Measurements from ENCODE around the gene USP46. TPM values are rescaled to one million over a fixed set of nuclear protein-coding genes. Genes with fewer than 3 reads are reported as not detected.

The USP46 gene
- total RNA-seq, 1 donor from 2014 or later = 16.8 TPM

- intact Hi-C loops (cut with micrococcal nuclease) = no loop called here
These were observed 36.5 kb downstream of the USP46 start for GRCh38 chr4:52622564-52622963.

DNA sequence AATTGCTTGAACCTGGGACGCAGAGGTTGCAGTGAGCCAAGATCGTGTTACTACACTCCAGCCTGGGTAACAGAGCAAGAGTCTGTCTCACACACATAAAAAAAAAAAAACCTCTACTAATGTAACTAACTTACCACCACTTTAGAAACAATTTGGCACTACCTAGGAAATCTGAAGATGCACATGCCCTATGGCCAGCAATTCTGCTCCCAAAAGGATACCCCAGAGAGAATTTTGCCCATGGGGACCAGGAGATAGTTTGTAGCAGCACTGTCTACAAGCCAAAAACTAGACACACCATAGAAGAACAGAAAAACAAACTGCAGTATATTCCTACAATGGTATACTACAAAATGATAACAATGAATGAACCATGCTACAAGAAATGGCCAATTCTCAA is 37.5 kb downstream of the USP46 start:
- intact Hi-C loops (cut with micrococcal nuclease) = no loop called here

DNA sequence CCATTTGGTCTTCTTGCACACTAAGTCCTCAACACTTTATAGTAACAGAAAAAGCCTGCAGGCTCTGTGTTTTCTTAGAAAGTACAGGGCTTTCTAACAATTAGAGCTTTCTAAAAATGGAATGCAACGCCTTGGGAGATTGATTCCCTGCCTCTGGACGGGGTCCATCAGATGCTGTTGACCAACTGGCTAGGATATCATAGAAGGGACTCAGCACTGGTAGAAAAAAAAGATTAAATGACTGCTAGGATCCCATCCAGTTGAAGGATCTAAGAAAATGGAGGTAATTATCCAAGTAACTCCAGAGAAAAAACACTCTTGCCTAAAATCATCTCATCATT is 39.5 kb downstream of the USP46 start:
- intact Hi-C loops (cut with micrococcal nuclease) = loop anchor here (5.0 kb wide), 1 partner anchor 38 kb away; the partner anchor contains the start of gene USP46

DNA sequence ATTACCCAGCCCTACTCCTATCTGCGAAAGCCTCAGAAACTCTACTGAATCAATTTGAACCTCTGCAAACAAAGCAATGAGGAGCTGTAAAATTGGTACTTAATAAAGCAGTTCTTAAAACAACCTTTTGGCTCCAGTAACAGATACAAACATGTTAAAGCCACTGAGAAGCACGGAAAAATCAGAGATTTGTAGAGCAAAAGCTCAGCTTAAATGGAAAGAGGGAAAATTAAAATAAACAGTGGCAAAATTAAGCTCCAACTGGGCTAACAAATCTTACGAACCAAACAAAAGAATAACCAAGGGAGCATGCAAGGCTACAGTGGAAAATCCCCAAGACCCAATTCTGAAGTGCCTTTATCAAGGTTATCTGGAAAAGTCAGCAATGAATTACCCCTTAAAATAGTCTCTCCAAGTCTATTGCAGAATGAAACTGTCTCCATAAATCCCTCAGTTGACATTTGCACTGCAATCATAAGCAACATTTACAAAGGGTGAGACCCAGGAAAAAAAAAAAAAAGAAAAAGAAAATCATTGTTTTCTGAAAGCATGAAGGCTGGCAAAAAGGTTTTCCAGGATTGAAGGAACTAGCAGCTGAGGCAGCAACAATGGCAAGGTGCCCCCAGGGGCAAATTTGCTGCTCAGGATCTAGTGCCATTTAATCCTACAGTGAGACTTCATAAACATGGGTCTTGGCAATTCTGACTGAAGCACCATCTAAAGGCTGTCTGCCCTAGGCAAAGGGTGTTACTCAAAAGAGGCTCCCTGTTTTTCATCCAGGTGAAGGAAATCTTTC is 40.1 kb downstream of the USP46 start:
- intact Hi-C loops (cut with micrococcal nuclease) = loop anchor here (5.0 kb wide), 1 partner anchor 38 kb away; the partner anchor contains the start of gene USP46

GRCh38 chr4:52617336-52618020 is 41.6 kb downstream of the USP46 start:
- intact Hi-C loops (cut with micrococcal nuclease) = loop anchor here (2.0 to 5.0 kb wide), 2 partner anchors 29 to 40 kb away; partner anchors contain the start of gene USP46

DNA sequence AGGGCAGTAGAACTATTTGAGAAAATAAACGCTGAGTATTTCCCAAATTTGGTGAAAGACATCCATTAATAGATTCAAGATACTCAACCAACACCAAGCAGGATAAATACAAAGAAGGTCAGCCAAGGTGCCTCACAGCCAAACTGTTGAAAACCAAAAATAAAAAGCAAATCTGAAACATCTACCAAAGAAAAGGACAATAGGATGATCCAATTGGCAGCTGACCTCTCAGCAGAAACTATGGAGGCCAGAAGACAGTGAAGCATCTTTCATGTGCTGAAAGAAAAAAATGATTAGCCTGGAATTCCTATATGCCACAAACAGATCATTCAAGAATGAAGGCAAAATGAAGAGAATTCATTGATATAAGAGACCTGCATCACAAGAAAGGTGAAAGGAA is 44.9 kb downstream of the USP46 start:
- intact Hi-C loops (cut with micrococcal nuclease) = no loop called here

DNA sequence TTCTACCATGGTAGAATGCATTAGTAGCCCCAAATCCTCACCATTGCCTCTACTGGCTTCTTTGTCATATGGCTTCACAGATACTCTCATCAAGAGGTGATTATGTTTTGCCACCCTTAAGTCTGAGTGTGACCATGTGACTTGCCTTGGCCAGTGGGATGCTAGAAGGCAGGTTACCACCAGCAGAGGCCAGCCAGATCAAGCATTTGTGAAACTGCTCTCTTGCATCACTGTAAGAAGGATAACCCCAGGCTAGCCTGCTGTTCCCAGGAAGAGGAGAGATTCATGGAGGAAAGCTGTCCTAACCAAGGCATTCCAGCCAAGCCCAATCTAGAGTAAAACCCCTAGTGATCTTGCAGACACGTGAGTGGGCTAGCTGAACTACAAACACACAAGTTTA is 46.8 kb downstream of the USP46 start:
- intact Hi-C loops (cut with micrococcal nuclease) = no loop called here

DNA sequence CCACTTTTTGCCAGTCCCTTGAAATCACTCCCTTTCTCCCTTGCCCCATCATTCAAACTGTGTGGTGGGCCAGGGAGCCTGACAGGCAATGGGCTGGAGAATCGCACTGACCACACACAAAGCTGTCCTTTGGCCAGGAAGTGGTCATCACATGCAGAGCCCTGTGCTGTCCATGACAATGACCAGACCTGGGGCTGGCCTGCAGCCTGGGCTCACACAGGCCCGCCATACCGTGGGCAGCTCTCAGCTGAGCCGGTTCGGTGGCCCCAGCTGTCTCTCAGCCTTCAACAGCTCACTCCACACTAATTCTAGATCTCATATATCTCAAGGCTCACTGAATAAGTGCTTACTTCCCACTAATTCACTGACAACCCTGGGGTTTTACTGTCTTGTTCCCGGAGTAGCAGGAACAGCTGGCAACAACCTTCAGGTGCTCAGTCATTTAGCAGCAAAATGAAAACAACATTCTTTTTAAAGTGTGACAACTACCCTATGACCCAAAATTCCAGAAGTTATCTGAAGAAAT is 48.0 kb downstream of the USP46 start:
- intact Hi-C loops (cut with micrococcal nuclease) = no loop called here

- intact Hi-C loops (cut with micrococcal nuclease) = no loop called here
These were observed 52.4 kb downstream of the USP46 start for GRCh38 chr4:52606726-52607125.

GRCh38 chr4:52606040-52606439 is 53.1 kb downstream of the USP46 start:
- intact Hi-C loops (cut with micrococcal nuclease) = no loop called here

GRCh38 chr4:52604215-52604614 is 54.9 kb downstream of the USP46 start:
- intact Hi-C loops (cut with micrococcal nuclease) = no loop called here

DNA sequence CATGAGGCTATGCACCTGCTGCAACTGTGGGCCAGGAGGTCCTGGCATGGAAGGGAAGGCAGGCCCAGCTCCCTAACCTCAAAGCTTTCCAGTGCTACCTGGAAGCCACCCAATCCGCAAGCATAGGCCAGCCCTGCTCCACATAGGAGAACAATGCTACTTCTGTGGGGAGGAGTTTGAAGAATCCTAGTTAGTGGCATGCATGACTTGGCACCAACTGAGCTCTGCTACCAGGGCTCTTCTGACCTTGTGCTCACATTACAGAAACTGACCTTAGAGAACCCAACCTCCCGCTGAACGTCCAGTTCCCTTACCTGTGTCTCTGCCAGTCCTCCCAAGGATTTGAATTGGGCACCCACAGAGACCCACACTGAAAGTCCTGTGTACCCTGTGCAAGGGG is 58.8 kb downstream of the USP46 start:
- intact Hi-C loops (cut with micrococcal nuclease) = no loop called here

GRCh38 chr4:52595001-52595400 is 64.1 kb downstream of the USP46 start:
- intact Hi-C loops (cut with micrococcal nuclease) = no loop called here

DNA sequence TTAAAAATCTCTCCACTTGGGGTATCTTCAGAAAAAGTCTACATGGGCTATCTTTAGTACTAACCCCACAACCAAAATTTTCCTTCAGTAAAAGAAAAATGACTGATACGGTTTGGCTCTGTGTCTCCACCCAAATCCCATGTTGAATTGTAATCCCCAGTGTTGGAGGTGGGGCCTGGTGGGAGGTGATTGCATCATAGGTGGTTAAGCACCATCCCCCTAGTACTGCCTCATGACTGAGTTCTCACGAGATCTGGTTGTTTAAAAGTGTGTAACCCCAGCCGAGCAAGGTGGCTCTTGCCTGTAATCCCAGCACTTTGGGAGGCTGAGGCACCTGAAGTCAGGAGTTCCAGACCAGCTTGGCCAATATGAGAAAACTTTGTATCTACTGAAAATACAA is 66.8 kb downstream of the USP46 start:
- intact Hi-C loops (cut with micrococcal nuclease) = no loop called here

DNA sequence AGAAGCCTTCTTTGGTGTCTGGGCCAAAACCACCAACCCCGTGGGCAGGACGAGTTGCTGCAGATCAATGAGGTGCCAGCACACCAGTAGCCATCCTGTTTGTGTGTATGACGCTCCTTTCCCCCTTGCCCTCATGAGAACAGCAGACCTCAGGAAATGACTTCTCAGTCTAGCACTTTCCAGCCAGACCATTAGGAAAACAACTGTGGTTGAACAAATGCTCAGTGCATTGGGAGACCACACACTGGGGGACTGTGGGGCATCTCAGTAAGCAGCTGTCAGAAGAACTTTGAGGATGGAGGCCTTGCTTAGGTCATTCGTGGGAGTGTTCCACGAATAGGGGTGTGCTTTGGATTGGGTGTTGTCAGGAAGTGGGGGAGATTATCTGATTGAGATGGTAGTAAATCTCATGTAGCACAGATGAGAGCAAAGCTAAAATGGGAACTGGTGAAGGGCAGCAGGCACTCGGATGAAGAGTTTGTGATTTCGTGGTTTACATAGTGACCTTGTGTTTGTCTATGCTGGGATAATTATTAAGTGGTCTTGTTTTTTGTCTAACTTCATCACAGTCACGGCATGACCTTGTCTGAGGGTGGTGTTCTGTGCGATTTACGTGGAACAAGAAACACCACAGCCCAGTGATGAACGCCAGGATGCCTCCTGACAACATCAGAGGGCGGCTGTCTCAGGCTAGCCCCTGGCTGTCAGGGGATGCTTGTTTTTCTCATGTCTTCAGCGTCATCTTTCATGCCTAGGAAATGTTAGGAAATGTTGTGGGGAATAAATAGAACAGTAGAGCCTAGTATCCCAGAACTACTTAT is 70.1 kb downstream of the USP46 start:
- intact Hi-C loops (cut with micrococcal nuclease) = loop anchor here (2.0 kb wide), 4 partner anchors 28 to 394 kb away; partner anchors contain the start of gene USP46

DNA sequence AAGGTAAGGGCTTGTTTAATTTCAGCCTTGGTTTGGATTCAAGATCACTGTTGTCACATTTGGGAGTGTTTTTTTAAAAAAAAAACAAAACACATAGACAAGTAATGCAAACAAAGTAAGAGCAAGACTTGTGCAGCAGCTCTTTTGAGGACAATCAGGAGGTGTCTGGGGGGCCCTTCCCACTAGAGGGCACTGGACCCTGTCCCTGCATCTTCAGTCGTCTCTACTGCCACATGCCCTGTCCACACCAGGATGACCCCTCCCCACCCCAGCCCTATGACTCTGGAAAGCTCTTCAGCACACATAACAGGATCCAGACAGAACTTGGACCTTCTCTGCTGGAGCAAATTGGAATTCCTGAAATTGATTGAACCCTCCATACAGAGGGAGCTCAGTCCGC is 71.0 kb downstream of the USP46 start:
- intact Hi-C loops (cut with micrococcal nuclease) = loop anchor here (2.0 kb wide), 4 partner anchors 29 to 395 kb away; partner anchors contain the start of gene USP46

GRCh38 chr4:52586069-52586468 is 73.0 kb downstream of the USP46 start:
- intact Hi-C loops (cut with micrococcal nuclease) = no loop called here

GRCh38 chr4:52585379-52585778 is 73.7 kb downstream of the USP46 start:
- intact Hi-C loops (cut with micrococcal nuclease) = no loop called here

GRCh38 chr4:52579602-52580272 is 79.4 kb downstream of the USP46 start:
- intact Hi-C loops (cut with micrococcal nuclease) = no loop called here

DNA sequence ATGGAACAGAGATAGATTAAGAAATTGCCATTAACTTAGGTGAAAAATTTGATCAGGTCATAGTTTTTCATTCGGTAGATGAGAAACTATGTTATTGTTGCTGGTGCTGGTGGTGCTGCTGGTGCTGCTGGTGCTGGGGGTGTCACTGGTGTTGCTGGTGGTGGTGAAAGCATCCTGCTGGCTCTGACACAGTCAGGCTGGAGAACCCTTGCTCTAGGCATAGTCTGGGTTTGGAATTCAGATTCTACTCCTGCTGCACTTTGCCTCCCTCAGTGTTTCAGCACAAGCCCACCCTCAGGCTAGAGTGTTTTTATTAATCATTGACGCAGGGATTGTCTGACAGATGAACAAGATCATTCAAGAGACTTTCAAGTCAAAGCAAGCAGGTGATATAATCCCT is 80.2 kb downstream of the USP46 start:
- intact Hi-C loops (cut with micrococcal nuclease) = no loop called here

DNA sequence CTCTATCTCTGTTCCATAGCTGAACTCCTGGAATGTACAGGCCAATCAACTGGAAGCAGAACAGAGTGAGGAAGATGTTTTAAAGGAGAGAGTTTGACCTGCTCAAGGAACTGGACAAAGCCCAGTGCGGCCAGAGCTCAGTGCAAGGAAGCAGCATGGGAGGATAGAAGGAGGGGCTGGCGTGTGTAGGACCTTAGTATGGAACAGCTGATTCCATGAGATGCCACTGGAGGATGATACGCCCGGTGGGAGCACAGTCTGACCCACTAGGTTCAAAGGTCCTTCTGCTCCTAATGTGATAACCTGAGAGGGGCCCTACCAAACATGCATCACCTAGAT is 81.5 kb downstream of the USP46 start:
- intact Hi-C loops (cut with micrococcal nuclease) = no loop called here

Measured in T-helper 2 cell treated with Interferon-gamma antibody and Interleukin-4, amounts not matched to agents 100 ng/mL and 5 ng/mL, for 36 hours (primary cell).